Activated naive CD4-positive, alpha-beta T cell treated with anti-CD3 and anti-CD28 coated beads, Interleukin-2, amount 10 ng/mL, durations not matched to agents 7 days and 5 days (primary cell): ENCODE results near the gene CALD1.

Source experiments
- CTCF ChIA-PET: fragments of 350-600 bp; sonication (Branson Sonifier 250); formaldehyde crosslinking; loops from one replicate; lab custom pipeline; 2021; ENCODE audit warnings: antibody characterized with exemption; lab: Charles Lee
- DNase-seq: peaks from one replicate; pipeline ENCODE4 v3.0.0-alpha.2; 2020
- H3K27ac Mint-ChIP-seq: one replicate; pipeline ENCODE4 v1.8.0; 2021; ENCODE audit warnings: mild to moderate bottlenecking, moderate library complexity, mixed read lengths
- H3K27me3 Mint-ChIP-seq: one replicate; pipeline ENCODE4 v1.8.0; 2021; ENCODE audit warnings: mild to moderate bottlenecking, mixed read lengths
- H3K36me3 Mint-ChIP-seq: one replicate; pipeline ENCODE4 v1.8.0; 2021; ENCODE audit warnings: mixed read lengths
- H3K4me1 Mint-ChIP-seq: one replicate; pipeline ENCODE4 v1.8.0; 2021; ENCODE audit warnings: mixed read lengths
- H3K4me3 Mint-ChIP-seq: one replicate; pipeline ENCODE4 v1.8.0; 2021; ENCODE audit warnings: mild to moderate bottlenecking, moderate library complexity, mixed read lengths
- H3K9me3 Mint-ChIP-seq: one replicate; pipeline ENCODE4 v1.8.0; 2021; ENCODE audit warnings: mixed read lengths

CALD1 gene

GRCh38 chr7:134750083-134751062, 29.1 kb upstream of the CALD1 start:
- no peaks in the 10 kb centered on the region for H3K9me3 Mint-ChIP-seq
- no peak overlapping the region for H3K4me3 Mint-ChIP-seq

DNA sequence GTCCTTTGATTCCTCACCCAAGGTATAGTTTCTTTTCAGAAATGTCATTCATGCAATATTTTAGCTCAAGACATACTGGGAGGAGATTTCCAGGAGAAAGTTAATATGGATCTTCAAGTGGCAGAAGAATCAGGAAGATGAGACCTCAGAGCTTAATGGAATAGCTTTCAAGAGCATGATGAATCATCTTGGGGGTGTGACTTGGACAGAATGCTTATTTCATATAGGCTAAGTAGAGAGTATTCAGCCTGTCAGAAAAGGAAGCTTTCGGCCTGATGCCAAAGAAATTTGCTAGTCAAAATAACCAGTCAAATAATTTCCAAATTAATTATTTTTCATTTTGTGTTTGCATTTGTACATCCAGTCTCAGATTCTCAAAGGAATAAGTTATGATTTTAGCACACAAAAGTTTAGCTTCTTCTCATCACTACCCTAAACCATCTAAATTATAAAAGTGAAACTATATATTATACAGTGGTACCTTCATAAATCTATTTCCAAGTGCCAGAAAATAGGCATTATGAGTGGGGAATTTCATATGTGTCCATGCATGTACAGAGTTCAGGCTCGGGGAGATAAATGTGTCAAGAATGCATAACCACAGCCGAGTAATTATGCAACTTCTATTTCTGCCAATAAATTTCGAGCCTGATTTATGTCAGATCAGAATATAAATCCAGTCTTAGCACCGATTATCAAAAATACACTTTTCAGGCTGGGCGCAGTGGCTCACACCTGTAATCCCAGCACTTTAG, 27.3 kb upstream of the CALD1 start:
- no peak overlapping the region for H3K4me3 Mint-ChIP-seq
- H3K9me3 Mint-ChIP-seq = no peaks in the 10 kb centered on the region
- no peak overlapping the region for H3K27ac Mint-ChIP-seq
- CTCF ChIA-PET = interaction anchor here (0.8 to 5.0 kb wide), 9 partner anchors 21 to 192 kb away, joined by 3 to 32 read pairs (median 3); no protein-coding TSS in a partner anchor
- no peaks in the 10 kb centered on the region for H3K36me3 Mint-ChIP-seq
- DNase-seq = no peak
- H3K27me3 Mint-ChIP-seq = no peaks in the 10 kb centered on the region
- no peaks in the 10 kb centered on the region for H3K4me1 Mint-ChIP-seq

More at GRCh38 chr7:134750083-134751062, 29.1 kb upstream of the CALD1 start:
- Mint-ChIP-seq H3K36me3 (no peaks in the 10 kb centered on the region), H3K4me1 (no peaks in the 10 kb centered on the region), H3K27ac (no peak overlapping the region), H3K27me3 (no peaks in the 10 kb centered on the region)
- peak; percentile 76 for DNase-seq
- CTCF ChIA-PET = interaction anchor here (0.7 to 2.1 kb wide), 14 partner anchors 10 to 201 kb away, joined by 3 to 12 read pairs (median 3); no protein-coding TSS in a partner anchor

- Mint-ChIP-seq H3K4me3 (no peak overlapping the region), H3K27me3 (no peaks in the 10 kb centered on the region), H3K9me3 (no peaks in the 10 kb centered on the region), H3K36me3 (no peaks in the 10 kb centered on the region), H3K27ac (no peak overlapping the region), H3K4me1 (peaks cover 3% of the 10 kb centered on the region)
- peak; percentile 66 for DNase-seq
- CTCF ChIA-PET = interaction anchor here (1.0 to 5.0 kb wide), 5 partner anchors 9 to 323 kb away, joined by 4 to 32 read pairs (median 9); no protein-coding TSS in a partner anchor
These were observed 23.9 kb upstream of the CALD1 start for GRCh38 chr7:134755422-134756022.

GRCh38 chr7:134757938-134758337, 21.5 kb upstream of the CALD1 start:
- Mint-ChIP-seq H3K27ac (no peak overlapping the region), H3K36me3 (no peaks in the 10 kb centered on the region), H3K4me3 (no peak overlapping the region), H3K27me3 (no peaks in the 10 kb centered on the region), H3K9me3 (no peaks in the 10 kb centered on the region), H3K4me1 (peaks cover 3% of the 10 kb centered on the region)
- CTCF ChIA-PET = interaction anchor here (1.5 kb wide), 1 partner anchor 21 kb away, joined by 3 read pairs; no protein-coding TSS in a partner anchor
- no peak for DNase-seq

DNA sequence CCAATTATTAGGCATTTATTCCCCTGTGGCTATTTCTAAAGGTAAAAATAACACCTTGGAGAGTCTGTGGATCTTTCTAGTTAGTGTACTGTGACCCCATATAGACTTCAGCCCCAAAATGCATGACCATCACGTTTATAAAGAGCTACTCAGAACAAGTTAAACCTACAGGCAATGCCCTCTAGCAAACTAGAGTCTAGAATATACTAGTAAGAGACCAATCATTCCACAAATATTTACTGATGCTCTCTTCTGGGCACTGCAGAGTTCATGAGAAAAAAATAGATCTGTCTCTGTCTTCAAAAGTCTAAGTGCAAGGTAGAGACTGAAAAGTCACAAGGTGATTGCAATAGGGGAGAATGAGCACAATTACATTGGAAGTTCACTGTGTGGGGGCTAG, 20.5 kb upstream of the CALD1 start:
- H3K9me3 Mint-ChIP-seq = no peaks in the 10 kb centered on the region
- DNase-seq = no peak
- H3K27ac Mint-ChIP-seq = no peak overlapping the region
- no peaks in the 10 kb centered on the region for H3K36me3 Mint-ChIP-seq
- peaks cover 3% of the 10 kb centered on the region for H3K4me1 Mint-ChIP-seq
- no peaks in the 10 kb centered on the region for H3K27me3 Mint-ChIP-seq
- no peak overlapping the region for H3K4me3 Mint-ChIP-seq
- CTCF ChIA-PET = interaction anchor here (0.9 to 1.5 kb wide), 4 partner anchors 22 to 242 kb away, joined by 3 to 7 read pairs (median 3); no protein-coding TSS in a partner anchor

DNA sequence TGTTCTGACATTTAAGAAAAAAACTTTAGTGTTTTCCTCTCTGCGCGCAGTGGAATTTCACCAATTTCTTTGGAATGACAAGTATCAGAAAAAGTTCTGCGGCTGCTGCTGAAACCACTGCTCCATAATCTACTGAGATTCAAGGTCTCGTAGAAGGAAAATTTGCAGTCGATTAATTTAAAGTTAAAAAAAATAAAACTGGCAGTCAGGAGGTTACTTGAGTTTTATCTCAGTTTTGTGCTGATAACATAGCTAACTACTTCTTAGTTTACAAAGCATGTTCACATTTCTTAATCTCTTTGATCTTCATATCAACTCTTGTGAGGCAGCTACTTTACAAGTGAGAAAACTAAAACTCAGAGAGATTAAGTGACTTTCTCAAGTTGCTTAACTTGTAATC, 18.2 kb upstream of the CALD1 start:
- Mint-ChIP-seq H3K27me3 (no peaks in the 10 kb centered on the region), H3K36me3 (no peaks in the 10 kb centered on the region), H3K4me3 (no peak overlapping the region), H3K4me1 (peaks cover 3% of the 10 kb centered on the region), H3K27ac (no peak overlapping the region), H3K9me3 (no peaks in the 10 kb centered on the region)
- CTCF ChIA-PET = no interaction called here
- no peak for DNase-seq

- CTCF ChIA-PET = interaction anchor here (0.7 to 1.5 kb wide), 3 partner anchors 8 to 158 kb away, joined by 3 to 5 read pairs (median 4); no protein-coding TSS in a partner anchor
- no peaks in the 10 kb centered on the region for H3K36me3 Mint-ChIP-seq
- no peak overlapping the region for H3K27ac Mint-ChIP-seq
- no peaks in the 10 kb centered on the region for H3K9me3 Mint-ChIP-seq
- no peak overlapping the region for H3K4me3 Mint-ChIP-seq
- DNase-seq = no peak
- no peaks in the 10 kb centered on the region for H3K27me3 Mint-ChIP-seq
- peaks cover 3% of the 10 kb centered on the region for H3K4me1 Mint-ChIP-seq
These were observed 15.5 kb upstream of the CALD1 start for GRCh38 chr7:134763960-134764359.

DNA sequence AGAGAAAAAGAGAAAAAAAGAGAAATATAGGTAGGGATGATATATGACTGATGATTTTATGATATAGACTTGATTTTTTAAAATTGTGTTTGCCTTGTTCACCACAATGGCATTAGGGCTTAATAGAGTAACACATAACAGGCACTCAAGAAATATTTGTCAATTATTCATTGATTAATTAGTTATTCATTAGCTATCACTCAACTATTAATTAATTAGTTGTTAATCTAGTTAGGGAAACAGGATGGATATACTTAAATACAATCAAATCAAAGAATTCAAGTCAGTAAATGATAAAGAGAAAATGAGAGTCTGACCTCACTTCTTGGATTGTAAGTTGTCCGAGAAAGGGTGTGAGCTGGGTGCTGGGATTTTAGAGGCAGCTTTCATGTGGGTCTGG, 15.1 kb upstream of the CALD1 start:
- Mint-ChIP-seq H3K9me3 (no peaks in the 10 kb centered on the region), H3K4me3 (no peak overlapping the region), H3K27me3 (no peaks in the 10 kb centered on the region), H3K27ac (no peak overlapping the region), H3K4me1 (peaks cover 3% of the 10 kb centered on the region), H3K36me3 (no peaks in the 10 kb centered on the region)
- DNase-seq = no peak
- CTCF ChIA-PET = interaction anchor here (0.7 to 1.5 kb wide), 3 partner anchors 8 to 159 kb away, joined by 3 to 5 read pairs (median 4); no protein-coding TSS in a partner anchor

GRCh38 chr7:134766779-134767519, 12.5 kb upstream of the CALD1 start:
- Mint-ChIP-seq H3K4me3 (no peak overlapping the region), H3K27ac (no peak overlapping the region), H3K36me3 (no peaks in the 10 kb centered on the region), H3K27me3 (no peaks in the 10 kb centered on the region), H3K9me3 (no peaks in the 10 kb centered on the region), H3K4me1 (no peaks in the 10 kb centered on the region)
- no peak for DNase-seq
- CTCF ChIA-PET = interaction anchor here (1.5 kb wide), 1 partner anchor 79 kb away, joined by 3 read pairs; no protein-coding TSS in a partner anchor

GRCh38 chr7:134767520-134768168, 11.8 kb upstream of the CALD1 start:
- Mint-ChIP-seq H3K9me3 (no peaks in the 10 kb centered on the region), H3K27me3 (no peaks in the 10 kb centered on the region), H3K4me1 (no peaks in the 10 kb centered on the region), H3K36me3 (no peaks in the 10 kb centered on the region), H3K27ac (no peak overlapping the region), H3K4me3 (no peak overlapping the region)
- DNase-seq = no peak
- CTCF ChIA-PET = interaction anchor here (1.5 kb wide), 1 partner anchor 78 kb away, joined by 3 read pairs; no protein-coding TSS in a partner anchor

GRCh38 chr7:134768243-134768642, 11.2 kb upstream of the CALD1 start:
- Mint-ChIP-seq H3K36me3 (no peaks in the 10 kb centered on the region), H3K9me3 (no peaks in the 10 kb centered on the region), H3K27ac (no peak overlapping the region), H3K27me3 (no peaks in the 10 kb centered on the region), H3K4me3 (no peak overlapping the region), H3K4me1 (no peaks in the 10 kb centered on the region)
- CTCF ChIA-PET = no interaction called here
- DNase-seq = no peak

GRCh38 chr7:134770676-134771075, 8.8 kb upstream of the CALD1 start:
- Mint-ChIP-seq H3K9me3 (no peaks in the 10 kb centered on the region), H3K4me3 (no peak overlapping the region), H3K27ac (no peak overlapping the region), H3K36me3 (no peaks in the 10 kb centered on the region), H3K4me1 (no peaks in the 10 kb centered on the region), H3K27me3 (no peaks in the 10 kb centered on the region)
- CTCF ChIA-PET = no interaction called here
- DNase-seq = no peak

DNA sequence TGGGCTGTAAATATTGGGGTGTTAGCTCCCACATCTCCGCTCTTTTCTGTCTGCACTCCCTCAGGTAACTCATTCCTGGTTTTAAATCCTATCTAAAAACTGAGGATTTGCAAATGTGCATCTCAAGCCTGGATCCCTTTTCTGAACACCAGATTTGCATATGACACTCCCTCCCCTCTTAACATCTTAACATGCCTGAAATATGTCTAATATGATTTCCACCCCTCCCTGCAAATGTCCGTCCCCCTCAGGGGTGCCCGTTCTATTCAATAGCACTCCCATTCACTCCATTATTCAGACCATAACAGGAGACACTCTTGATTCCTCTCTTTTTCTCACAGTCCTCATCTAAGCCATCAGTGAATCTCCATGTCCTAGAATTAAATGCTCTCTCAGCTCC, 8.3 kb upstream of the CALD1 start:
- CTCF ChIA-PET = no interaction called here
- H3K27me3 Mint-ChIP-seq = no peaks in the 10 kb centered on the region
- no peaks in the 10 kb centered on the region for H3K36me3 Mint-ChIP-seq
- no peak for DNase-seq
- no peaks in the 10 kb centered on the region for H3K4me1 Mint-ChIP-seq
- no peak overlapping the region for H3K4me3 Mint-ChIP-seq
- H3K27ac Mint-ChIP-seq = no peak overlapping the region
- no peaks in the 10 kb centered on the region for H3K9me3 Mint-ChIP-seq
